Keratinocyte (primary cell): Measurements from ENCODE around the gene CLTRN.

ENCODE experiments used
- EZH2 ChIP-seq: IDR thresholded peaks from one replicate; pipeline ENCODE4 v1.6.1; 2012; ENCODE audit warnings: inconsistent platforms, mild to moderate bottlenecking, low read length, moderate library complexity
- TF ChIP-seq, protein P1 (sequence below), 3 experiments: IDR thresholded peaks in 1 of 3; conservative IDR thresholded peaks in 1 of 3; optimal IDR thresholded peaks in 1 of 3; 2 replicates in 2 of 3; 3 replicates in 1 of 3; pipeline versions ENCODE3 to v1.5.1; 2011; ENCODE audit warnings: low read length in 3 of 3, mild to moderate bottlenecking in 3 of 3, moderate library complexity in 2 of 3, control low read depth in 1 of 3, inconsistent platforms in 1 of 3; ENCODE audit not compliant: insufficient read depth in 2 of 3; ENCODE audit errors: extremely low read depth in 1 of 3

DNA sequence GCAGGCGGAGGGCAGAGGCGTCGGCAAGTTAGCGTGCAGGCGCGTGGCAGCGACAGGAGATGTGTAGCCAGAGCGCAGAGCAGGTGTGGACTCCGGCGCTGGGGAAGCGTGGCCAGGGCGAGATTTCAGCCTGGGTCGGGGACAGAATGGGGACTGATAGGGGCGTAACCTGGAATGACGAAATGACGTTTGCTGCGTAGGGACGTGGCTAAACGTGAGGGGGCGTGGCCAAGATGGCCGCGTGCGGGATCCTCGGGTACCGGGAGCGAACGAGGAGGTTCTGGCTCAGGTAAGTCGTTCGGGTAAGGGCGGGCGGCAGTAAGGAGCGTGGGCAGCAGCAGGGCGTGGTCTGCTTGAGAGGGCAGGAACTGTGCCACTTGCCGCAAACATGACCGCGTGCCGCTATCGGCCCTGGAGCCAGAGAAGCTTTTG is 10.9 kb upstream of the CLTRN start:
- TF ChIP-seq, protein P1, sequence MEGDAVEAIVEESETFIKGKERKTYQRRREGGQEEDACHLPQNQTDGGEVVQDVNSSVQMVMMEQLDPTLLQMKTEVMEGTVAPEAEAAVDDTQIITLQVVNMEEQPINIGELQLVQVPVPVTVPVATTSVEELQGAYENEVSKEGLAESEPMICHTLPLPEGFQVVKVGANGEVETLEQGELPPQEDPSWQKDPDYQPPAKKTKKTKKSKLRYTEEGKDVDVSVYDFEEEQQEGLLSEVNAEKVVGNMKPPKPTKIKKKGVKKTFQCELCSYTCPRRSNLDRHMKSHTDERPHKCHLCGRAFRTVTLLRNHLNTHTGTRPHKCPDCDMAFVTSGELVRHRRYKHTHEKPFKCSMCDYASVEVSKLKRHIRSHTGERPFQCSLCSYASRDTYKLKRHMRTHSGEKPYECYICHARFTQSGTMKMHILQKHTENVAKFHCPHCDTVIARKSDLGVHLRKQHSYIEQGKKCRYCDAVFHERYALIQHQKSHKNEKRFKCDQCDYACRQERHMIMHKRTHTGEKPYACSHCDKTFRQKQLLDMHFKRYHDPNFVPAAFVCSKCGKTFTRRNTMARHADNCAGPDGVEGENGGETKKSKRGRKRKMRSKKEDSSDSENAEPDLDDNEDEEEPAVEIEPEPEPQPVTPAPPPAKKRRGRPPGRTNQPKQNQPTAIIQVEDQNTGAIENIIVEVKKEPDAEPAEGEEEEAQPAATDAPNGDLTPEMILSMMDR (optimal IDR thresholded peaks at IDR 0.05 in 1 of 3, IDR thresholded peaks at IDR 0.05 in 1 of 3, conservative IDR thresholded peaks at IDR 0.05 in 1 of 3; ENCODE audit: extremely low read depth in 1 of 3, insufficient read depth in 2 of 3, low read length in 3 of 3) = no peak
- TF ChIP-seq EZH2 = no peak
